Mammary epithelial cell (primary cell): ENCODE data around the gene SARS2.

Experiments used
- EZH2 ChIP-seq: IDR thresholded peaks from 2 replicates; pipeline ENCODE4 v1.6.1; 2012; ENCODE audit warnings: low read length, inconsistent platforms, borderline replicate concordance
- TF ChIP-seq, protein P1 (sequence below), 2 donors: IDR thresholded peaks in 1 of 2; conservative IDR thresholded peaks in 1 of 2; 2 replicates each; pipeline ENCODE4 v1.5.1; 2011 to 2012; ENCODE audit warnings: inconsistent platforms in 2 of 2, low read length in 2 of 2, mild to moderate bottlenecking in 2 of 2, control low read depth in 1 of 2, low read depth in 1 of 2; ENCODE audit not compliant: insufficient read depth in 1 of 2; ENCODE audit errors: extremely low read depth in 1 of 2

DNA sequence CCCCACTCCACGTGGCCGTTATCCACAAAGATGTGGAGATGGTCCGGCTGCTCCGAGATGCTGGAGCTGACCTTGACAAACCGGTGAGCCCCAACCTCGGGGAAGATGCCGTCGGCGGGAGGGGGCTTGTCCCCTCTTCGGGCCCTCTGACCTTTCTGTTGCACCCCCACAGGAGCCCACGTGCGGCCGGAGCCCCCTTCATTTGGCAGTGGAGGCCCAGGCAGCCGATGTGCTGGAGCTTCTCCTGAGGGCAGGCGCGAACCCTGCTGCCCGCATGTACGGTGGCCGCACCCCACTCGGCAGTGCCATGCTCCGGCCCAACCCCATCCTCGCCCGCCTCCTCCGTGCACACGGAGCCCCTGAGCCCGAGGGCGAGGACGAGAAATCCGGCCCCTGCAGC is 23.3 kb downstream of the SARS2 start:
- TF ChIP-seq, protein P1, sequence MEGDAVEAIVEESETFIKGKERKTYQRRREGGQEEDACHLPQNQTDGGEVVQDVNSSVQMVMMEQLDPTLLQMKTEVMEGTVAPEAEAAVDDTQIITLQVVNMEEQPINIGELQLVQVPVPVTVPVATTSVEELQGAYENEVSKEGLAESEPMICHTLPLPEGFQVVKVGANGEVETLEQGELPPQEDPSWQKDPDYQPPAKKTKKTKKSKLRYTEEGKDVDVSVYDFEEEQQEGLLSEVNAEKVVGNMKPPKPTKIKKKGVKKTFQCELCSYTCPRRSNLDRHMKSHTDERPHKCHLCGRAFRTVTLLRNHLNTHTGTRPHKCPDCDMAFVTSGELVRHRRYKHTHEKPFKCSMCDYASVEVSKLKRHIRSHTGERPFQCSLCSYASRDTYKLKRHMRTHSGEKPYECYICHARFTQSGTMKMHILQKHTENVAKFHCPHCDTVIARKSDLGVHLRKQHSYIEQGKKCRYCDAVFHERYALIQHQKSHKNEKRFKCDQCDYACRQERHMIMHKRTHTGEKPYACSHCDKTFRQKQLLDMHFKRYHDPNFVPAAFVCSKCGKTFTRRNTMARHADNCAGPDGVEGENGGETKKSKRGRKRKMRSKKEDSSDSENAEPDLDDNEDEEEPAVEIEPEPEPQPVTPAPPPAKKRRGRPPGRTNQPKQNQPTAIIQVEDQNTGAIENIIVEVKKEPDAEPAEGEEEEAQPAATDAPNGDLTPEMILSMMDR (conservative IDR thresholded peaks at IDR 0.05 in 1 of 2, IDR thresholded peaks at IDR 0.05 in 1 of 2; ENCODE audit: extremely low read depth in 1 of 2, insufficient read depth in 1 of 2, low read depth in 1 of 2, low read length in 2 of 2): no peak
- no peak for TF ChIP-seq EZH2
